SHP77 treated with DMSO at 0.1 percent for 48 hours (cell line): ENCODE results near the gene SLC1A3.
"Not testable (repeated sequence)": the region's sequence is repeated elsewhere in the genome, so short reads cannot be mapped to it uniquely, and the experiment has no call there.

Source experiments
- DNase-seq: peaks from one replicate; lab custom pipeline; 2025; lab: John Stamatoyannopoulos, UW

SLC1A3 gene

GRCh38 chr5:36630201-36631145 is 24.1 kb downstream of the SLC1A3 start:
- DNase-seq, result no peak

DNA sequence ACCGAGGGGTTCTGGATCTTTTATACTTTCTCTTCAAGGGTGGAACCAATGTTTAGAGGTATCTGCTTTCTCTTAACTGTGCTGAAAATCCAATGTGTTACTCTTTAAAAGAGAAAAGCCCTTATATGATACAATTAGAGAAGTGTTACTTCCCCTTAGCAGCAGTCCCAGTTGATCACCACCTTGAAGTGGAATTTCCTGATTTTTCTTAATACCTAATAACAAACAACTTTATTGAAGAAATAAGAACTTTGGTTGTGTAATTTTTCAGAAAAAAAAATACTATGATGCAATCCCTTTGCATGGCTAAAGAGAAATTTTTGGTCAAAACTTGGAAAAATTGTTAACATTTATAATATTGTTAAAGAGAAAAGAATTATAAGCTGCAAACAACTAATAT is 24.7 kb downstream of the SLC1A3 start:
- no peak for DNase-seq

DNA sequence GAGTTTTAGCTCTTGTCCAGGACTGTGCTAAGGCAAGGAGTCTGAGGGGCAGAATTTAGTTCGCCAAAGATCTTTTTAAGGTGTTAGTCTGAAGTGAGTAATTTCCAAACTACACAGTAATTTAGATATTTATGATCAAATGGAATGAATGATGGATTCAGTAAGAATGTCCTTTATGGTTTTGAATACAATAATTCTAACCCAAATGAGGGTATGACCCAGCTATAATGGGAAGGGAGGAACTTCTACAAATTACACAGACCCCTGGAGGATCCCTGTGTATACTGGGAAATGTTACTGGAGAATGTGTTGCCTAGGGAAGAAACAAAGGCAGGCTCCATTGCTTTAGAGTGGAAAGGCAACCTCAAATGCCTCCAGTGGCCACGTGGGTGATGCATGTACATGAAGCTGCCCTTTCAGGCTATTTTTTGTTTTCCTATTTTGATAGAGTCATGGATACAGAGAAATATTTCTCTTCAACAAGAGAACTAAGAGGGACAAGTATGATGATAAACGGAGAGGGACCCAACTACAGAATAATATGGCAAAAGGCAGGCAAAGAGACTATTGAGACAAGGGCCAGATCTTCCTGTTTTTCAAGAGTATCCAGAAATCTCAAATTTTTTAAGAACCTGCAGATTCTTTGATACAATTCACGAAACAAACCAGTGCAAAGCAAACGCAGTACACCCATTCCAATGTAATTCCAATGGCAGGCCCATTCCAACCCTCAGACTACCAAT is 25.4 kb downstream of the SLC1A3 start:
- DNase-seq, result no peak

DNA sequence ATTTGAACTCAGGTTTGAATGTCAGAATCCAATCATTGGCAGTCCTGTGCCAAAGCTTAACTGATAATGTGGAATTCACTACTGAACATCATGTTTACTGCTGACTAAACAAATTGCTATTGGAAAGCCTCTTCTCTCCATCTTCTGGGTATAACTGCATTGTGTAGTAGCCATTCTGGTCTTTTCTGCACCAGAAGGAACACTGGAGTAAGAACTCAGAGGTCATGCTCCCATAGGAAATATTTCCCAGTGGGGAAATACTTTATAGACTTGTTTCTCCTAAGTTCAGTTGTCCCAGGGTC is 25.9 kb downstream of the SLC1A3 start:
- no peak for DNase-seq

DNA sequence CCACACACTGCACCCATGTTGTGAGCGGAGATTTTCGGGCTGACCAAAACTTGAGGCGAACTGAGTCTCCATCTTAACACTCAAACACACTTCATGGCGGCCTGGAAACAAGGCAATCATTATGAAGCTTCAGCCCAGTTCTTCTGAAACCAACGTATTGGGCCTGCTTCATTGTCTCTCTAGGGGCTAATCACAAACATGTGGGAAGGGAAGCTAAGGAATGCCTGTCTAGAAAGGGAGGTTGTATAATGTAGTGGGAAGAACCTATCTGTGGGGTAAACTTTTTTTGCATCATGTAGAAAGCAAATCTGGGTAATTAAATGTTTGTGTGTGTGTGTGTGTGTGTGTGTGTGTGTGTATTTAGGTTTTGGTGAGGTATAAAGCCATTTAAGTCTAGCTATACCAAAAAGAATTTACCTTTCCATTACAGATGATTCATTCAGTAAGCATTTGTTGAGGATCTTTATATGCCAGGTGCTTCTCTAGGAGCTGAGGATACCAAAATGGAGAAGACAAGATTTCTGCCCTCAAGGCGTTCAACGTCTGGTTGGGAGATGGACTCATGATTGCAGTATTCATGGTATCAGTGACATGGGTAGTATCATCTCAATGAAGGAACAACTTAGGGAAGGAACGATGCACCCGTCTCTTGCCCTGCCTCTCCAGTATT is 29.4 kb downstream of the SLC1A3 start:
- no peak for DNase-seq

GRCh38 chr5:36637101-36637500 is 30.7 kb downstream of the SLC1A3 start:
- no peak for DNase-seq

DNA sequence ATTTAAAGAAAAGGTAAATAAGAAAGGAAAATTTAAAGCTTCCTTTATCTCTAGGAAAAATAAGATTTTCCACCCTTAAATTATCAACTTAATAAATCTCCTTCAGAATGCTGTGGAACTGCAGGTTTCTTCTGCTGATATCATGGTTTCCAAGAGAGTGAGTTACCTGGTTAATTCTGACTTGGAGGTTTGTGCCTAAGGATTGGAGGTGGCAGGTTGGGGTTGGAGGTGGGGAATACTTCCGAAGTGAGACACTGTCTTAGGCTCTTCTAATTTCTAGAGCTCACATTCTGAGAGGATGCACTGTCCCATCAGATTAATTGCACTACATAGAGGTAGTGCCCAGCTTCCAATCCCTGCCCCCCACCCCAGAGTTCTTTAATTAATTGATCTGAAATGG is 31.1 kb downstream of the SLC1A3 start:
- no peak for DNase-seq

- DNase-seq, result no peak
Measured at GRCh38 chr5:36638056-36638455, 31.6 kb downstream of the SLC1A3 start.

DNA sequence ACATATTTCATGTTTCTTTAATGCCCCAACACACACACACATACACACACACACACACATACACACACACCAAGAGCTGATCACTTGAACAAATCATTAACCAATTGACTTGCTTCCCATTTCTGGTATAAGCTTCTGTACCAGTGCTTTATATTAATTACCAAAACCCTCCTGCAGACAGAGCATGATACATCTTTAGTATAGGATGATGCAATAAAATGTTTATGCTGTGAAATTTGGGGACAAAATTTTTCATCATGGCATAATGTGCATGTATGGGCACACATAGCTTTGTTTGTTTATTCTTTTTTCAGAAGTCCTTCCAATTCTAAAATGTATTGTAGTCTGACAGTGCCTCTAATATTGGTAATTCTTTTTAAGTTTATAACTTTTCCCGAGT is 34.5 kb downstream of the SLC1A3 start:
- DNase-seq, result no peak

DNA sequence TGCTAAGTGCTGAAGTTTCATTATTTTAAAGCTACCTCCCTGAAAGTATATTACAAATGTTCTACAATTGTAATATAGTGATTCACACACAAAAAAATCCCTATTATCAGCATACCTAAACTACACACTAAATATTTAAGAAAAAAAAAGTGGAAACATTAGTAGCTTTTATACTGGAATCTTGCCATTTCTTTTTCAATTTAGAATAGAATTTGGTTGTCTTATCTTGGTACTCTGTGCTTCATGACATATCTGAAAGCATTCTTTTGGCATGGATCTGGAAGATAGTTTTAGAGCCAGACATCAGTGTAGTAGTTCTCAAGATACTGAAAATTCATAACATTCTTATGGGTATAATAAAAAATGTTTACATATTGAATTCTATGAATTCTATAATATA is 35.0 kb downstream of the SLC1A3 start:
- DNase-seq, result no peak

DNA sequence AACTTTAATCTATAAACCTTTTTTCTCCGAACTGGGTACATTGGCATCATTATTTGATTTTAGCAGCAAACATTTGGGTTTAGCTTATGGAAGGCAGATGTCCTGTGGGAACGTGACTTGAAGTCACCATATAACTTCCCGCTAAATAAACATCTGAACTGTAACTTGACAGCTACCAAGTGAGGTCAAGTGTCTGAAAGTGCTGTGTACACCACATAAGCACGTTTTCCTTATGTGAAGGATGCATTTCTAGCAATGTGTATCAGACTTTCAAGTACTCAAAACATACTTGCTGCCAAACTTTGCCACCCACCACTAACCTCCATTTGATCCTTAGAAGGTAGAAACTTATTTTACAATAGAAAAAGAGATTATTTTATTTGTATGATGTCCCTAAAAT is 35.7 kb downstream of the SLC1A3 start:
- no peak for DNase-seq

GRCh38 chr5:36643162-36643561 is 36.8 kb downstream of the SLC1A3 start:
- no peak for DNase-seq

DNA sequence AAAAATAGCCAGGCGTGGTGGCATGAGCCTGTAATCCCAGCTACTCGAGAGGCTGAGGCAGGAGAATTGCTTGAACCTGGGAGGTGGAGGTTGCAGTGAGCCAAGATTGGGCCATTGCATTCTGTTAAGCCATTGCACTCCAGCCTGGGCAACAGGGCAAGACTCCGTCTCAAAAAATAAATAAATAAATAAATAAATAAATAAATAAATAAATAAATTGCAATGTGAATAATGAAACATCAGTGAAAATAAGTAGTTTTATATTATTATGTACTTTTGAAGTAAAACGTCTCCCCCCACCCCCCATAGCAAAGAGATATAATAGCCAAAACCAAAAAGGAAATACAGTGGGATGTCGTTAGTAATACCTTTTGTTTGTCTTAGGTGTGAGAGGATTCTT is 37.4 kb downstream of the SLC1A3 start:
- DNase-seq, result not testable (repeated sequence)

DNA sequence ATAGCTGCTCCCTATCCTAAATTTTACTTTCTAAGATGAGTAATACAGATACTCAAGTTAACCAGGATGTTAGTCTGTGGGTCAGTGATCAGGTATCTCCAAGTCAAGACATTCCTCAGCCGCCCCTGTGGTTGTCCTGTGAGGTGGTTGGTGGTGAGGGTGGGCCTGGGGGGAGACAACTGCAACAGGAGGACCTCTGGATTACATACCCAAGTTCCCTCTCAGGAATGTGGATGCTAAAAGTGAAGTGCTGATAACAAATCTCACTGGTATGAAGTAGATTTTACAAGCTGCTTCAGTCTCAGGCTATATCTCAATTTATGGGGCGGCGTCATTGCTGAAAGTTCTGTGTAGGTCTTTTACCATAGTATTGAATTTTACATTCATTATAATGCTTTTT is 38.3 kb downstream of the SLC1A3 start:
- DNase-seq, result no peak

GRCh38 chr5:36646100-36646499 is 39.7 kb downstream of the SLC1A3 start:
- DNase-seq, result no peak

DNA sequence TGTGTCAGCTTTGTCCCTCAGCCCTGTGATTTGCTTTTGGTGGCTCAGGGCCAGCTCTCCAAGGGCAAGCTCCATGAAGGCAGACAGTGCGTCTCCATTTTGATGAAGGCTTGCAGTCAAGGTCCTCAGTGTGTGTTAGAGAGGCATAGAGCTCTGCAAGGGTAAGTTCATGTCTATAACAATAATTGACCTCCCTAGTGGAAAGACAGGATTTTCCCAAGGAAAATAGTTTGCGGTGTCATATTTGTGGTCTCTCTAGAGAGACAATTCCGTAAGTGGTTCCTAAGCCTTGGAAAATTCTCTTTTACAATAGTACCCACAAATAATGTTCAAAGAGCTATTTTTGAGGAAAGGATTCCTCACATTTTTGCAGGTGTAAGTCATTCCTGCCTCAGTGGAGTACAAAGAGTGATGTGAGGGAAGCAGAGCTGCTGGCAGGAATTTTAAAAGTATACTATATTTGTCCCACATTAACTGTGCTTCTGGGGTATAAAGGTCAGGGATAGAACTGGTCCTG is 40.2 kb downstream of the SLC1A3 start:
- DNase-seq, result no peak

DNA sequence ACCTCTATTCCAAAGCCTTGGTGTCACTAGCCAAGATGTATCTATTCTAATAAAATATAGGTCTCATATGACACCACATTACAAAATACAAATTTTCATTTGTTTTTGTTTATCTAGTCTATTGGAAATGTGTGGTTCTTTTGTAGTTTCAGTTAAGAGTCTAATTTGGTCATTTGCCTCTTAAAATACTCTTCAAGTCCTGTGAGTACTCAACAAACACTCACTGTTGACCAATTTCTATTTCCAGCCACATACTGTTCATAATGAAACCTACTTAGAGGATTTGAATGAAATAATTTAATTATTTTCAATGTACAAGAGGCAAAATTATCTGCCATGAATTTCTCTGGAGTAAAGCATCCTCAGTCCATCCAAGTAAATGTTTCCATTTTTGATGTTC is 40.6 kb downstream of the SLC1A3 start:
- no peak for DNase-seq

DNA sequence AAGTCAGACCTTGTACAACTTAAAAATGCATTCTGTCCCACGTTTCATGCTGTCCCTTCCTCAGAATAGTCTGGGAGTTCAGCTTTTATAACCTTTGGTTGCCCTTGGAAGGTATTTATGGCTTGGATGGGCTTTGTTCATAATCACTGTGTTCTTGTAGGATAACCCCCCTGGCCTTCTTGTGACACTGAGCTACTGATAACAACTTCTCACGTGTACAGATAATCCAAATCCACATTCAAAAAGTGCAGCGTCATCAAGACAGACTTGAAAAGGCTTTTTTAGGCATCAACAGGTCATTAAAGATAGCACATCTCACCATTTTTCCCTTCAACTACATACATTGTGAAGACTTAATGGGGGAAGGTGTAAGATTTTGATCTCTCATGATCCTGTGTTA is 42.0 kb downstream of the SLC1A3 start:
- DNase-seq, result no peak

GRCh38 chr5:36651761-36652685 is 45.6 kb downstream of the SLC1A3 start:
- no peak for DNase-seq

GRCh38 chr5:36653044-36653705 is 46.8 kb downstream of the SLC1A3 start:
- DNase-seq, result no peak

DNA sequence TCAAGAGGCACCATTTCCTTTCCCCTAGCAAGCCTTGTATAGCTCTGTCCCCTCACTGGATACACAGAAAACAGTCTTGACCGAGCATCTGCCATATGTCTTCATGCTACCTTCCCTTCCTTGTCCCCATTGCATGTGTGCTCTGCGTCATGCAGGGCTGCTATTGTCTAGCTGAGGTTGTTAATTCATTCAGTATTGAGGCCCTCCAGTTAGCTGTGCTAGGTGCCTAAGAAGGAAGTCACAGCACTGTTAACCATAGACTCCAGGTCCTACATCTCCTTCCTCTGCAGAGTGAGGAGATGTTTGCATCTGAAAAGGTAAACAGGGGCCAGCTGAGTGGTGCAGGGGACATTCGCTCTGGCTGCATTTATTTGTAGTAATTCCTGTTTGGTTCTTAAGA is 48.2 kb downstream of the SLC1A3 start:
- DNase-seq, result no peak
